Fibroblast of lung (primary cell): ENCODE results near the gene SUPV3L1.

Experiments
- CTCF ChIP-seq, 2 donors: IDR thresholded peaks in 1 of 2; conservative IDR thresholded peaks in 1 of 2; 1 replicate in 1 of 2; 2 replicates in 1 of 2; pipeline ENCODE4 v1.5.1; 2011 to 2012; ENCODE audit warnings: low read length in 2 of 2, control low read depth in 1 of 2, inconsistent platforms in 1 of 2, low read depth in 1 of 2, mild to moderate bottlenecking in 1 of 2
- EZH2 ChIP-seq: IDR thresholded peaks from 2 replicates; pipeline ENCODE4 v1.5.1; 2012; ENCODE audit warnings: low read length, control low read depth, mild to moderate bottlenecking; ENCODE audit errors: missing control alignments

DNA sequence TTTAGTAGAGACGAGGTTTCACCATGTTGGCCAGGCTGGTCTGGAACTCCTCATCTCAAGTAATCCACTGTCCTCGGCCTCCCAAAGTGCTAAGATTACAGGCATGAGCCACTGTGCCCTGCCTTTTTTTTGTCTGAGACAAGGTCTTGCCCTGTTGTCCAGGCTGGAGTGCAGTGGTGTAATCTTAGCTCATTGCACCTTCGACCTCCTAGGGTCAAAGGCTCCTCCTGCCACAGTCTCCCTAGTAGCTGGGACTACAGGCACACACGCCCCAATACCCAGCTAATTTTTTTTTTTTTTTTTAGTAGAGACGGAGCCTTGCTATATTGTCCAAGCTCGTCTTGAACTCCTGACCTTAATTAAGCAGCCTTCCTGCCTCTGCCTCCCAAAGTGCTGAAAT is 26.8 kb upstream of the SUPV3L1 start:
- TF ChIP-seq CTCF (conservative IDR thresholded peaks at IDR 0.05 in 1 of 2, IDR thresholded peaks at IDR 0.05 in 1 of 2; ENCODE audit: low read depth in 1 of 2, low read length in 2 of 2) (no peak), EZH2 (no peak)
